AG09309 (cell line): Measurements from ENCODE around the gene ARHGAP26.

ENCODE experiments used
- DNase-seq: peaks from one replicate; pipeline ENCODE4 v3.0.0-alpha.2; 2010; ENCODE audit warnings: low read depth
- H3K4me3 ChIP-seq: 2 replicates; pipeline ENCODE4 v1.5.1; 2011; ENCODE audit warnings: mild to moderate bottlenecking, low read depth, low read length, moderate library complexity; ENCODE audit not compliant: control insufficient read depth
- CTCF ChIP-seq: IDR thresholded peaks from 2 replicates; pipeline ENCODE4 v1.5.1; 2011; ENCODE audit warnings: mild to moderate bottlenecking, low read depth, low read length, inconsistent platforms; ENCODE audit not compliant: insufficient read depth, control insufficient read depth; ENCODE audit errors: missing control alignments

Gene ARHGAP26

GRCh38 chr5:142758796-142759145 is 11.4 kb upstream of the ARHGAP26 start:
- no peak for TF ChIP-seq CTCF
- DNase-seq, result no peak
- no peak overlapping the region for H3K4me3 ChIP-seq

GRCh38 chr5:142763701-142764100 is 6.5 kb upstream of the ARHGAP26 start:
- no peak for DNase-seq
- TF ChIP-seq CTCF, result no peak
- no peak overlapping the region for H3K4me3 ChIP-seq

GRCh38 chr5:142767178-142767577 is 3.0 kb upstream of the ARHGAP26 start:
- no peak for TF ChIP-seq CTCF
- no peak overlapping the region for H3K4me3 ChIP-seq
- DNase-seq, result no peak

- H3K4me3 ChIP-seq, result no peak overlapping the region
- DNase-seq, result no peak
- TF ChIP-seq CTCF, result no peak
Measured at GRCh38 chr5:142767911-142768310, 2.3 kb upstream of the ARHGAP26 start.

- peak; percentile 11 for TF ChIP-seq CTCF
- peak overlapping the region; percentile 99 for H3K4me3 ChIP-seq
- no peak for DNase-seq
Measured at GRCh38 chr5:142769251-142769792, 855 bp upstream of the ARHGAP26 start.

- no peak for TF ChIP-seq CTCF
- DNase-seq, result no peak
- H3K4me3 ChIP-seq, result peak overlapping the region; percentile 99
Measured at GRCh38 chr5:142770650-142771609, 753 bp downstream of the ARHGAP26 start.
